H9 (cell line): ENCODE measurements around the gene CSRNP2. TPM values are rescaled to one million over a fixed set of nuclear protein-coding genes. Genes with fewer than 3 reads are reported as not detected.

Source experiments
- DNase-seq: peaks from one replicate; pipeline ENCODE4 v3.0.0-alpha.2; 2017
- H2AFZ ChIP-seq: one replicate; pipeline ENCODE4 v1.6.1; 2013; ENCODE audit warnings: mild to moderate bottlenecking, low read length, control low read depth, moderate library complexity
- H2AK5ac ChIP-seq: 2 replicates; pipeline ENCODE4 v1.6.1; 2013; ENCODE audit warnings: low read length, control low read depth, mixed read lengths; ENCODE audit not compliant: insufficient read length
- H2BK120ac ChIP-seq: one replicate; pipeline ENCODE4 v1.6.1; 2013; ENCODE audit warnings: low read depth, mild to moderate bottlenecking, low read length, control low read depth, inconsistent platforms; ENCODE audit not compliant: poor library complexity, severe bottlenecking
- H2BK12ac ChIP-seq: 2 replicates; pipeline ENCODE4 v1.6.1; 2013; ENCODE audit warnings: low read length, control low read depth, mixed read lengths, low read depth; ENCODE audit not compliant: insufficient read length
- H2BK15ac ChIP-seq: 2 replicates; pipeline ENCODE4 v1.6.1; 2013; ENCODE audit warnings: low read depth, low read length, control low read depth
- H2BK20ac ChIP-seq: one replicate; pipeline ENCODE4 v1.6.1; 2013; ENCODE audit warnings: low read depth, mild to moderate bottlenecking, low read length, control low read depth, inconsistent platforms; ENCODE audit not compliant: poor library complexity, severe bottlenecking
- H2BK5ac ChIP-seq: 2 replicates; pipeline ENCODE4 v1.6.1; 2013; ENCODE audit warnings: low read length, control low read depth, mixed read lengths; ENCODE audit not compliant: insufficient read length
- H3K14ac ChIP-seq: 2 replicates; pipeline ENCODE4 v1.6.1; 2013; ENCODE audit warnings: low read length, control low read depth; ENCODE audit not compliant: insufficient read depth
- H3K18ac ChIP-seq: 2 replicates; pipeline ENCODE4 v1.6.1; 2013; ENCODE audit warnings: low read depth, mild to moderate bottlenecking, mixed read lengths, low read length, control low read depth; ENCODE audit not compliant: insufficient read length
- H3K23ac ChIP-seq: 2 replicates; pipeline ENCODE4 v1.6.1; 2013; ENCODE audit warnings: low read length, control low read depth, mixed read lengths, low read depth; ENCODE audit not compliant: insufficient read length
- H3K23me2 ChIP-seq: 2 replicates; pipeline ENCODE4 v1.6.1; 2013; ENCODE audit warnings: low read depth, mild to moderate bottlenecking, mixed read lengths, low read length, control low read depth; ENCODE audit not compliant: insufficient read length, poor library complexity, severe bottlenecking
- H3K27ac ChIP-seq: 2 replicates; pipeline ENCODE4 v1.5.1; 2013; ENCODE audit warnings: low read length, control low read depth, mixed read lengths, low read depth; ENCODE audit not compliant: insufficient read length
- H3K27me3 ChIP-seq: 2 replicates; pipeline ENCODE4 v1.6.1; 2013; ENCODE audit warnings: low read length, control low read depth, inconsistent platforms; ENCODE audit not compliant: insufficient read depth
- H3K4ac ChIP-seq: 2 replicates; pipeline ENCODE4 v1.6.1; 2013; ENCODE audit warnings: low read depth, mild to moderate bottlenecking, control low read depth, inconsistent platforms, low read length, moderate library complexity
- H3K4me1 ChIP-seq: 2 replicates; pipeline ENCODE4 v1.6.1; 2013; ENCODE audit warnings: low read length, control low read depth, inconsistent platforms; ENCODE audit not compliant: insufficient read depth
- H3K4me2 ChIP-seq: 2 replicates; pipeline ENCODE4 v1.6.1; 2013; ENCODE audit warnings: low read length, control low read depth, mixed read lengths; ENCODE audit not compliant: insufficient read length, insufficient read depth
- H3K56ac ChIP-seq: 2 replicates; pipeline ENCODE4 v1.6.1; 2013; ENCODE audit warnings: low read depth, mild to moderate bottlenecking, mixed read lengths, low read length, control low read depth; ENCODE audit not compliant: insufficient read length
- H3K79me1 ChIP-seq: 2 replicates; pipeline ENCODE4 v1.6.1; 2013; ENCODE audit warnings: low read depth, mild to moderate bottlenecking, moderate library complexity, low read length, control low read depth, inconsistent platforms; ENCODE audit not compliant: insufficient read depth, poor library complexity, severe bottlenecking
- H3K79me2 ChIP-seq: 2 replicates; pipeline ENCODE4 v1.6.1; 2013; ENCODE audit warnings: low read length, control low read depth, inconsistent platforms; ENCODE audit not compliant: insufficient read depth
- H3K9ac ChIP-seq: 2 replicates; pipeline ENCODE4 v1.6.1; 2013; ENCODE audit warnings: low read length, control low read depth, mixed read lengths; ENCODE audit not compliant: insufficient read length; ENCODE audit errors: extremely low read depth
- H3K9me3 ChIP-seq: one replicate; pipeline ENCODE4 v1.6.1; 2013; ENCODE audit warnings: low read depth, low read length, inconsistent platforms; ENCODE audit not compliant: control insufficient read depth
- H3T11ph ChIP-seq: one replicate; pipeline ENCODE4 v1.6.1; 2013; ENCODE audit warnings: mild to moderate bottlenecking, low read length, control low read depth, inconsistent platforms
- H4K20me1 ChIP-seq: one replicate; pipeline ENCODE4 v1.6.1; 2013; ENCODE audit not compliant: control insufficient read depth, insufficient read length, insufficient read depth
- H4K5ac ChIP-seq: 2 replicates; pipeline ENCODE4 v1.6.1; 2013; ENCODE audit warnings: low read depth, mild to moderate bottlenecking, mixed read lengths, low read length, control low read depth; ENCODE audit not compliant: insufficient read length
- H4K8ac ChIP-seq: replicated peaks from 2 replicates; pipeline ENCODE4 v1.6.1; 2013; ENCODE audit warnings: low read length, control low read depth, mixed read lengths, low read depth; ENCODE audit not compliant: insufficient read length
- H4K91ac ChIP-seq: 2 replicates; pipeline ENCODE4 v1.6.1; 2013; ENCODE audit warnings: low read depth, mild to moderate bottlenecking, moderate library complexity, mixed read lengths, low read length, control low read depth; ENCODE audit not compliant: insufficient read length
- H3K27ac Mint-ChIP-seq, 3 experiments: 2 replicates in 2 of 3; 3 replicates in 1 of 3; pipeline ENCODE4 v1.8.0; 2020 to 2021; ENCODE audit warnings: mixed read lengths in 3 of 3, mild to moderate bottlenecking in 1 of 3, moderate library complexity in 1 of 3
- H3K27me3 Mint-ChIP-seq: 2 replicates; pipeline ENCODE4 v1.8.0; 2021; ENCODE audit warnings: low read depth, mild to moderate bottlenecking, moderate library complexity, mixed read lengths
- H3K36me3 Mint-ChIP-seq, 3 experiments: 2 replicates in 2 of 3; 3 replicates in 1 of 3; pipeline ENCODE4 v1.8.0; 2020 to 2021; ENCODE audit warnings: low read depth in 3 of 3, mixed read lengths in 3 of 3; ENCODE audit not compliant: insufficient read depth in 1 of 3
- H3K4me1 Mint-ChIP-seq, 2 experiments: 2 replicates each; pipeline ENCODE4 v1.8.0; 2020; ENCODE audit warnings: mixed read lengths in 2 of 2
- H3K4me3 Mint-ChIP-seq, 2 experiments: 2 replicates in 1 of 2; 3 replicates in 1 of 2; pipeline ENCODE4 v1.8.0; 2020 to 2021; ENCODE audit warnings: mild to moderate bottlenecking in 2 of 2, mixed read lengths in 2 of 2, moderate library complexity in 1 of 2
- H3K9me3 Mint-ChIP-seq, 2 experiments: 2 replicates in 1 of 2; 3 replicates in 1 of 2; pipeline ENCODE4 v1.8.0; 2020; ENCODE audit warnings: mild to moderate bottlenecking in 2 of 2, mixed read lengths in 2 of 2, moderate library complexity in 1 of 2
- CTCF ChIP-seq: fragments of 200-600 bp; sonication (generic); conservative IDR thresholded peaks from 3 replicates; pipeline ENCODE4 v1.8.0; 2021; ENCODE audit warnings: antibody characterized with exemption, mild to moderate bottlenecking
- WGBS: extraction: QIAGEN DNeasy Blood & Tissue Kit; methylation state at CpG from one replicate; pipeline ENCODE4 v1.1.7; 2013; ENCODE audit warnings: missing lambda C conversion rate, low lambda C conversion rate, mixed read lengths; ENCODE audit not compliant: insufficient read length; ENCODE audit errors: extremely low coverage; 5-methylcytosine and 5-hydroxymethylcytosine counted together
- total RNA-seq: library from RNA; stranded (reverse); gene quantifications from 2 replicates; pipeline ENCODE4 v1.2.1, GENCODE V29; 2021

Gene CSRNP2
- total RNA-seq, 1 experiment from 2014 or later: 38.6 TPM

GRCh38 chr12:51067229-51067628 lies 16.2 kb downstream of the CSRNP2 start:
- DNase-seq: no peak
- H3K9me3 ChIP-seq: no peaks in the 10 kb centered on the region
- Mint-ChIP-seq H3K4me1 (no peaks in the 10 kb centered on the region), H3K27ac (no peak overlapping the region), H3K27me3 (no peaks in the 10 kb centered on the region), H3K9me3 (no peaks in the 10 kb centered on the region), H3K4me3 (no peak overlapping the region), H3K36me3 (peaks cover 25 to 90% (median 81%) of the 10 kb centered on the region in 3 experiments; a peak in 6 of 7 replicates)
- no peak overlapping the region for H2BK5ac ChIP-seq
- H4K91ac ChIP-seq: no peak overlapping the region
- TF ChIP-seq CTCF: no peak
- no peaks in the 10 kb centered on the region for H3K79me2 ChIP-seq
- H3K79me1 ChIP-seq: no peaks in the 10 kb centered on the region
- H3K4ac ChIP-seq: no peak overlapping the region
- H2BK12ac ChIP-seq: no peak overlapping the region
- no peak overlapping the region for H3K27ac ChIP-seq
- WGBS: no CpG with 5 or more reads among the region's 4 CpGs
- H4K20me1 ChIP-seq: no peaks in the 10 kb centered on the region
- H3K4me1 ChIP-seq: no peaks in the 10 kb centered on the region
- no peak overlapping the region for H3K23ac ChIP-seq
- H2AFZ ChIP-seq: no peak overlapping the region
- H3K14ac ChIP-seq: no peak overlapping the region
- H4K8ac ChIP-seq: no peak overlapping the region
- H2BK20ac ChIP-seq: no peak overlapping the region
- H3T11ph ChIP-seq: no peak overlapping the region
- H2BK120ac ChIP-seq: no peak overlapping the region
- H3K9ac ChIP-seq: no peak overlapping the region
- H3K27me3 ChIP-seq: no peaks in the 10 kb centered on the region
- no peak overlapping the region for H2AK5ac ChIP-seq
- H4K5ac ChIP-seq: no peak overlapping the region
- no peaks in the 10 kb centered on the region for H3K23me2 ChIP-seq
- no peak overlapping the region for H3K18ac ChIP-seq
- no peak overlapping the region for H3K4me2 ChIP-seq
- H3K56ac ChIP-seq: no peak overlapping the region
- H2BK15ac ChIP-seq: no peak overlapping the region
